A673 (cell line): ENCODE data around the gene OR6A2. TPM values are rescaled to one million over a fixed set of nuclear protein-coding genes. Genes with fewer than 3 reads are reported as not detected.

ENCODE experiments used
- BruUV-seq: library from RNA; stranded (reverse); fragments of 400-500 nt; replicated peaks from 2 replicates; lab custom pipeline; 2021; lab: Mats Ljungman, UMichigan
- CTCF ChIA-PET: fragments of 300-600 bp; sonication (Branson Sonifier 250); formaldehyde crosslinking; loops from one replicate; lab custom pipeline; 2022; ENCODE audit warnings: antibody characterized with exemption; lab: Charles Lee
- POLR2A ChIA-PET: fragments of 300-600 bp; sonication (Branson Sonifier 250); formaldehyde crosslinking; loops from one replicate; lab custom pipeline; 2022; ENCODE audit warnings: antibody characterized with exemption; ENCODE audit not compliant: low non-redundant PET; lab: Charles Lee
- DNase-seq: peaks from one replicate; pipeline ENCODE4 v3.0.0-alpha.2; 2015; ENCODE audit warnings: low spot score
- H3K27ac ChIP-seq: fragments of 200-600 bp; sonication (generic); 2 replicates; pipeline ENCODE4 v1.5.1; 2016; ENCODE audit warnings: mixed run types, low read depth, mild to moderate bottlenecking, mixed read lengths, antibody characterized with exemption, low read length; ENCODE audit not compliant: poor library complexity, severe bottlenecking
- H3K27me3 ChIP-seq: fragments of 200-600 bp; sonication (generic); replicated peaks from 2 replicates; pipeline ENCODE4 v1.6.1; 2017; ENCODE audit warnings: mixed run types, low read depth, mild to moderate bottlenecking, mixed read lengths, antibody characterized with exemption, low read length; ENCODE audit not compliant: insufficient read depth, poor library complexity
- H3K36me3 ChIP-seq: fragments of 200-600 bp; sonication (generic); 2 replicates; pipeline ENCODE4 v1.6.1; 2016; ENCODE audit warnings: mixed run types, mild to moderate bottlenecking, mixed read lengths, antibody characterized with exemption, low read length; ENCODE audit not compliant: insufficient read depth, poor library complexity, severe bottlenecking
- H3K4me1 ChIP-seq: fragments of 200-600 bp; sonication (generic); 2 replicates; pipeline ENCODE4 v1.6.1; 2017; ENCODE audit warnings: mixed run types, mild to moderate bottlenecking, mixed read lengths, antibody characterized with exemption, low read length; ENCODE audit not compliant: insufficient read depth, poor library complexity, severe bottlenecking
- H3K4me3 ChIP-seq: fragments of 200-600 bp; sonication (generic); 2 replicates; pipeline ENCODE4 v1.5.1; 2016; ENCODE audit warnings: low read depth, mixed run types, mild to moderate bottlenecking, mixed read lengths, low read length; ENCODE audit not compliant: poor library complexity, severe bottlenecking
- H3K9me3 ChIP-seq: fragments of 200-600 bp; sonication (generic); 2 replicates; pipeline ENCODE4 v1.6.1; 2016; ENCODE audit warnings: mixed run types, low read depth, mild to moderate bottlenecking, mixed read lengths, antibody characterized with exemption, low read length; ENCODE audit not compliant: poor library complexity, severe bottlenecking
- EZH2 ChIP-seq: fragments of 200-600 bp; sonication (generic); IDR thresholded peaks from 2 replicates; pipeline ENCODE4 v1.6.1; 2017; ENCODE audit warnings: borderline replicate concordance, low read depth, mild to moderate bottlenecking, mixed read lengths, antibody characterized with exemption, low read length; ENCODE audit not compliant: poor library complexity, severe bottlenecking
- intact Hi-C: fragments of 100-400 bp; cut with micrococcal nuclease; formaldehyde crosslinking; loops from one replicate; pipeline ENCODE4 v1.10.0; 2022; ENCODE audit not compliant: unreplicated experiment
- total RNA-seq: library from RNA; stranded (reverse); gene quantifications from 2 replicates; pipeline ENCODE4 v1.2.3, GENCODE V29; 2021
- TF ChIP-seq, protein P1 (sequence below): fragments of 300-800, 200-600 bp; sonication (generic); conservative IDR thresholded peaks from 2 replicates; pipeline ENCODE4 v1.5.1; 2017; ENCODE audit warnings: low read depth, mild to moderate bottlenecking, antibody characterized with exemption, low read length, moderate library complexity, mixed read lengths

Gene OR6A2
- total RNA-seq, 1 experiment from 2014 or later = not detected

DNA sequence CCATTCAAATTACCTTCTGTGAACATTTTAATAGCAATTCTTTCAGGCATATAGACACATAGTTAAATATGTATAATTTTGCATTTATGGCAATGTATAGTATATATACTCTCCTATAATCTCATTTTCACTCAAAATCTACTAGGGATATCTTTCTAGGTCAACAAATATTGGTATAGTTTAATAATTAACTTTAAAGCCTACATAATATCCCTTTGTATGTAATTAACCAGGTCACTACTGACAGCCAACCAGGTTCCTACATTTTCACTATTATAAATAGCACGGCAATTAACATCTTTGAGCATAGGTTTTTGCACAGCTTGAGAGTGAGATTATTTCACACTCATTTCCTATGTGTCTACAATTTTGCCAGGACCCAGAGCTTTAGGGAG is 43.5 kb downstream of the OR6A2 start:
- CTCF ChIA-PET = interaction anchor here (2.4 kb wide), 1 partner anchor 377 kb away, joined by 13 read pairs; no protein-coding TSS in a partner anchor
- Histone ChIP-seq H3K9me3 (no peaks in the 10 kb centered on the region), H3K4me3 (no peak overlapping the region), H3K4me1 (no peaks in the 10 kb centered on the region), H3K36me3 (no peaks in the 10 kb centered on the region), H3K27me3 (no peaks in the 10 kb centered on the region), H3K27ac (no peak overlapping the region)
- POLR2A ChIA-PET = no interaction called here
- no TSS peak for BruUV-seq
- DNase-seq = no peak
- TF ChIP-seq, protein P1, sequence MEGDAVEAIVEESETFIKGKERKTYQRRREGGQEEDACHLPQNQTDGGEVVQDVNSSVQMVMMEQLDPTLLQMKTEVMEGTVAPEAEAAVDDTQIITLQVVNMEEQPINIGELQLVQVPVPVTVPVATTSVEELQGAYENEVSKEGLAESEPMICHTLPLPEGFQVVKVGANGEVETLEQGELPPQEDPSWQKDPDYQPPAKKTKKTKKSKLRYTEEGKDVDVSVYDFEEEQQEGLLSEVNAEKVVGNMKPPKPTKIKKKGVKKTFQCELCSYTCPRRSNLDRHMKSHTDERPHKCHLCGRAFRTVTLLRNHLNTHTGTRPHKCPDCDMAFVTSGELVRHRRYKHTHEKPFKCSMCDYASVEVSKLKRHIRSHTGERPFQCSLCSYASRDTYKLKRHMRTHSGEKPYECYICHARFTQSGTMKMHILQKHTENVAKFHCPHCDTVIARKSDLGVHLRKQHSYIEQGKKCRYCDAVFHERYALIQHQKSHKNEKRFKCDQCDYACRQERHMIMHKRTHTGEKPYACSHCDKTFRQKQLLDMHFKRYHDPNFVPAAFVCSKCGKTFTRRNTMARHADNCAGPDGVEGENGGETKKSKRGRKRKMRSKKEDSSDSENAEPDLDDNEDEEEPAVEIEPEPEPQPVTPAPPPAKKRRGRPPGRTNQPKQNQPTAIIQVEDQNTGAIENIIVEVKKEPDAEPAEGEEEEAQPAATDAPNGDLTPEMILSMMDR = no peak
- no peak for TF ChIP-seq EZH2
- intact Hi-C loops = loop anchor here (2.0 kb wide), 2 partner anchors 45 to 53 kb away; no protein-coding TSS in a partner anchor

DNA sequence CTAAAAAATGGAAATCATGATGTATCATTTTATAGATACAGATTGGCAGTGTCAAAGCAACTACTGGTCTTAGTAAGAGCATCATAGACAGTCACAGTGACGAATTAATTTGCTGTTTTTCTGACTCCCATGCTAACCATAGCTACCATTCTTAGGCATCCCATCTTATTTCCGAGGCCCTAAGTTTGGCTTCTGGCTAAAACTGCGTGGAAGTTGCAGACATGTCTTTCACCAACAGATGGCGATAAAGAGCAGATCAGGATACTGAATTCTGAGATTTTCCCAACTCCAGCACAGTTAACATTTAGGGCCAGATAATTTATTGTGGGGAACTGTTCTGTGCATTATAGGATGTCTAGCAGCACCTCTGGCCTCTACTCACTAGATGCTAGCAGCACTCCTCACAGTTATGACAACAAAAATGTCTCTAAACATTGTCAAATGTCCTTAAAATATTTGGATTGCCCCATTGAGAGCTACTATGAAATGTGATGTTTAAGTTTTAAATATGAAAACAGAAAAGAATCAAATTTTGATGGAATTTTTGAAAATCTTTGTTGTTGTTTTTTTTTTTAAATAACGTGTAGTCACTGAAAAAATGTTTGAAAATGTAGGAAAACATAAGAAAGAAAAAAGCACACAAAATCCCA is 44.1 kb downstream of the OR6A2 start:
- peak; percentile 57 for DNase-seq
- ChIA-PET CTCF (interaction anchor here (1.3 to 2.4 kb wide), 2 partner anchors 224 to 376 kb away, joined by 4 to 13 read pairs; no protein-coding TSS in a partner anchor), POLR2A (no interaction called here)
- no peak overlapping the region for H3K4me3 ChIP-seq
- no peaks in the 10 kb centered on the region for H3K36me3 ChIP-seq
- no peaks in the 10 kb centered on the region for H3K27me3 ChIP-seq
- BruUV-seq = no TSS peak
- no peaks in the 10 kb centered on the region for H3K4me1 ChIP-seq
- intact Hi-C loops = no loop called here
- H3K9me3 ChIP-seq = no peaks in the 10 kb centered on the region
- TF ChIP-seq, protein P1 = peak; percentile 76
- no peak for TF ChIP-seq EZH2
- no peak overlapping the region for H3K27ac ChIP-seq

DNA sequence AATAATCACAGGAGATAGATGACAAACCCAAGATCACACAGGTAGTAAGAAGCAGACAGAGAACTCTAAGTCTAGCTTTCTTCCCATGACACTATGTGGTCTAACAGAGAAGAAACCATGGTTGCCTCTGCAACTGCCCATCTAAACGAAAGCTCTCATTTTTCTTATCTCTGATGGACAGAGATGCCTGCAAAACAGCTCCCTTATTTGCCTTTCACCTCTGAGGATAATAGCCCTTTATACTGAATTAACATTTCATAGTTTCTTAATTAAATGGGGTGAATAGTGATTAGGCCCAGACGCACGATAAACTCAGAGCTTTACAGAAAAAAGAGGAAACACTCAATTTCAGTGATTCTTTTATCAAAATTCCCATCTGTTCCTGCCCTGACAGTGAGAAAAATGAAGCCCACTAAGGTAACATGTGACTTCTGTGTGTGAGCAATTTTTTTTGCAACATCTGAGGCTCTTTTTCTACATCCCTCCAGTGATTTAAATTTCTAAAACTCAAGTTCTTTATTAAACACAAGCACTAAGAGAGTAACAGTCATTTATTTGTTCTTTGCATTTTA is 52.3 kb downstream of the OR6A2 start:
- no peak overlapping the region for H3K27ac ChIP-seq
- no TSS peak for BruUV-seq
- no peak for TF ChIP-seq EZH2
- TF ChIP-seq, protein P1 = no peak
- no peaks in the 10 kb centered on the region for H3K4me1 ChIP-seq
- no peak for DNase-seq
- H3K4me3 ChIP-seq = no peak overlapping the region
- ChIA-PET POLR2A (no interaction called here), CTCF (no interaction called here)
- no peaks in the 10 kb centered on the region for H3K9me3 ChIP-seq
- H3K36me3 ChIP-seq = no peaks in the 10 kb centered on the region
- intact Hi-C loops = no loop called here
- H3K27me3 ChIP-seq = peaks cover 19% of the 10 kb centered on the region
